Large intestine (tissue), 3 donors: ENCODE results near the gene KRTAP10-11. TPM values are rescaled to one million over a fixed set of nuclear protein-coding genes. Genes with fewer than 3 reads are reported as not detected.

Experiments used
- DNase-seq, 2 donors: peaks; one replicate each; pipeline versions ENCODE4 v3.0.0 to v3.0.0-alpha.2; 2013
- H3K27ac ChIP-seq: one replicate; pipeline ENCODE4 v1.5.1; 2013; ENCODE audit warnings: low read length
- H3K27me3 ChIP-seq: 2 replicates; pipeline ENCODE4 v1.6.1; 2013; ENCODE audit warnings: low read length; ENCODE audit not compliant: control insufficient read depth, insufficient read depth
- H3K36me3 ChIP-seq: 2 replicates; pipeline ENCODE4 v1.6.1; 2013; ENCODE audit warnings: low read length; ENCODE audit not compliant: control insufficient read depth, insufficient read depth
- H3K4me1 ChIP-seq: one replicate; pipeline ENCODE4 v1.6.1; 2013; ENCODE audit warnings: low read length; ENCODE audit not compliant: control insufficient read depth, insufficient read depth
- H3K4me3 ChIP-seq: one replicate; pipeline ENCODE4 v1.5.1; 2013; ENCODE audit warnings: low read length
- H3K9me3 ChIP-seq: one replicate; pipeline ENCODE4 v1.6.1; 2013; ENCODE audit warnings: mild to moderate bottlenecking, low read depth, low read length, moderate library complexity; ENCODE audit not compliant: control insufficient read depth
- WGBS: methylation state at CpG from one replicate; pipeline ENCODE4 v1.1.5; 2013; ENCODE audit warnings: low lambda C conversion rate; ENCODE audit not compliant: insufficient coverage; 5-methylcytosine and 5-hydroxymethylcytosine counted together
- polyA plus RNA-seq: library from polyadenylated mRNA; unstranded; fragments of 120-200 nt; gene quantifications from one replicate; pipeline ENCODE4 v1.2.1, GENCODE V29; 2013

The KRTAP10-11 gene
- polyA plus RNA-seq, 1 donor, result not detected

GRCh38 chr21:44639331-44639655 lies 6.9 kb upstream of the KRTAP10-11 start:
- Histone ChIP-seq H3K4me3 (no peak overlapping the region), H3K36me3 (no peaks in the 10 kb centered on the region), H3K27me3 (no peaks in the 10 kb centered on the region), H3K27ac (no peak overlapping the region), H3K4me1 (no peaks in the 10 kb centered on the region), H3K9me3 (no peaks in the 10 kb centered on the region)
- WGBS, result no CpG with 5 or more reads among the region's 12 CpGs
- no peak for DNase-seq

- no peaks in the 10 kb centered on the region for H3K36me3 ChIP-seq
- WGBS, result no CpG with 5 or more reads among the region's 5 CpGs
- no peaks in the 10 kb centered on the region for H3K4me1 ChIP-seq
- no peak overlapping the region for H3K4me3 ChIP-seq
- H3K27me3 ChIP-seq, result no peaks in the 10 kb centered on the region
- no peak for DNase-seq
- no peak overlapping the region for H3K27ac ChIP-seq
- H3K9me3 ChIP-seq, result no peaks in the 10 kb centered on the region
Measured at GRCh38 chr21:44640761-44641160, 5.5 kb upstream of the KRTAP10-11 start.

GRCh38 chr21:44643741-44644310 lies 2.4 kb upstream of the KRTAP10-11 start:
- Histone ChIP-seq H3K9me3 (no peaks in the 10 kb centered on the region), H3K4me1 (no peaks in the 10 kb centered on the region), H3K4me3 (no peak overlapping the region), H3K27ac (no peak overlapping the region), H3K36me3 (no peaks in the 10 kb centered on the region), H3K27me3 (no peaks in the 10 kb centered on the region)
- no CpG with 5 or more reads among the region's 14 CpGs for WGBS
- no peak for DNase-seq

- WGBS, result 50% methylated on average over 2 of the region's 2 CpGs
- DNase-seq, result no peak
- H3K36me3 ChIP-seq, result no peaks in the 10 kb centered on the region
- no peaks in the 10 kb centered on the region for H3K27me3 ChIP-seq
- H3K4me1 ChIP-seq, result no peaks in the 10 kb centered on the region
- no peak overlapping the region for H3K27ac ChIP-seq
- H3K9me3 ChIP-seq, result no peaks in the 10 kb centered on the region
- H3K4me3 ChIP-seq, result no peak overlapping the region
Measured at GRCh38 chr21:44644878-44645277, 1.3 kb upstream of the KRTAP10-11 start.

GRCh38 chr21:44647222-44647552 lies 973 bp downstream of the KRTAP10-11 start:
- no CpG with 5 or more reads among the region's 8 CpGs for WGBS
- H3K4me1 ChIP-seq, result no peaks in the 10 kb centered on the region

GRCh38 chr21:44648557-44649311 lies 2.5 kb downstream of the KRTAP10-11 start:
- WGBS, result no CpG with 5 or more reads among the region's 33 CpGs
- H3K4me3 ChIP-seq, result no peak overlapping the region
- no peak for DNase-seq

More at GRCh38 chr21:44647222-44647552, 973 bp downstream of the KRTAP10-11 start:
- Histone ChIP-seq H3K36me3 (no peaks in the 10 kb centered on the region), H3K9me3 (no peaks in the 10 kb centered on the region), H3K27ac (no peak overlapping the region), H3K27me3 (no peaks in the 10 kb centered on the region), H3K4me3 (no peak overlapping the region)
- DNase-seq, result no peak

GRCh38 chr21:44649521-44650100 lies 3.4 kb downstream of the KRTAP10-11 start:
- Histone ChIP-seq H3K9me3 (no peaks in the 10 kb centered on the region), H3K4me1 (no peaks in the 10 kb centered on the region), H3K36me3 (no peaks in the 10 kb centered on the region), H3K27ac (no peak overlapping the region), H3K4me3 (no peak overlapping the region), H3K27me3 (no peaks in the 10 kb centered on the region)
- no CpG with 5 or more reads among the region's 18 CpGs for WGBS
- DNase-seq, result no peak

More at GRCh38 chr21:44648557-44649311, 2.5 kb downstream of the KRTAP10-11 start:
- Histone ChIP-seq H3K36me3 (no peaks in the 10 kb centered on the region), H3K27me3 (no peaks in the 10 kb centered on the region), H3K4me1 (no peaks in the 10 kb centered on the region), H3K9me3 (no peaks in the 10 kb centered on the region), H3K27ac (no peak overlapping the region)

GRCh38 chr21:44650265-44650972 lies 4.2 kb downstream of the KRTAP10-11 start:
- Histone ChIP-seq H3K27me3 (no peaks in the 10 kb centered on the region), H3K27ac (no peak overlapping the region), H3K4me1 (no peaks in the 10 kb centered on the region), H3K4me3 (no peak overlapping the region), H3K36me3 (no peaks in the 10 kb centered on the region), H3K9me3 (no peaks in the 10 kb centered on the region)
- WGBS, result 88% methylated on average over 7 of the region's 20 CpGs
- no peak for DNase-seq

- Histone ChIP-seq H3K4me1 (no peaks in the 10 kb centered on the region), H3K36me3 (no peaks in the 10 kb centered on the region), H3K27me3 (no peaks in the 10 kb centered on the region), H3K4me3 (no peak overlapping the region), H3K27ac (no peak overlapping the region), H3K9me3 (no peaks in the 10 kb centered on the region)
- WGBS, result no CpG with 5 or more reads among the region's 12 CpGs
- DNase-seq, result no peak
Measured at GRCh38 chr21:44650973-44651675, 4.9 kb downstream of the KRTAP10-11 start.

GRCh38 chr21:44653123-44653522 lies 6.9 kb downstream of the KRTAP10-11 start:
- no CpG with 5 or more reads among the region's 14 CpGs for WGBS
- Histone ChIP-seq H3K9me3 (peaks cover 3% of the 10 kb centered on the region), H3K27ac (no peak overlapping the region), H3K27me3 (no peaks in the 10 kb centered on the region), H3K4me1 (no peaks in the 10 kb centered on the region), H3K4me3 (no peak overlapping the region), H3K36me3 (no peaks in the 10 kb centered on the region)
- DNase-seq, result no peak
